PFSK-1 (cell line): Measurements from ENCODE around the gene MAP6D1.

Experiments
- POLR2AphosphoS5 ChIP-seq: IDR thresholded peaks from 2 replicates; pipeline ENCODE4 v1.6.1; 2012; ENCODE audit warnings: low read depth, mild to moderate bottlenecking, control low read depth, low read length, moderate library complexity
- REST ChIP-seq, 2 experiments: IDR thresholded peaks; 2 replicates each; pipeline versions ENCODE4 v1.6.1 to v1.8.0; 2011 to 2012; ENCODE audit warnings: low read depth in 2 of 2, low read length in 2 of 2, control low read depth in 1 of 2, inconsistent platforms in 1 of 2, mild to moderate bottlenecking in 1 of 2, moderate library complexity in 1 of 2; ENCODE audit not compliant: insufficient read depth in 1 of 2

GRCh38 chr3:183845608-183846288 lies 20.4 kb upstream of the MAP6D1 start:
- TF ChIP-seq REST (IDR thresholded peaks at IDR 0.05; ENCODE audit: insufficient read depth in 1 of 2, low read depth in 2 of 2, low read length in 2 of 2) (no peak), POLR2AphosphoS5 (no peak)
